H1 (cell line): ENCODE data around the gene RIIAD1. TPM values are rescaled to one million over a fixed set of nuclear protein-coding genes. Genes with fewer than 3 reads are reported as not detected.

Experiments
- CTCF ChIA-PET: fragments of 300-600 bp; sonication (Branson Sonifier 250); formaldehyde crosslinking; loops from one replicate; lab custom pipeline; 2021; ENCODE audit not compliant: partially characterized antibody; lab: Charles Lee
- POLR2A ChIA-PET: fragments of 300-600 bp; sonication (Branson Sonifier 250); formaldehyde crosslinking; loops from one replicate; lab custom pipeline; 2021; ENCODE audit warnings: inconsistent platforms; ENCODE audit not compliant: partially characterized antibody; lab: Charles Lee
- DNase-seq, 2 experiments: peaks; one replicate each; pipeline versions ENCODE4 v3.0.0 to v3.0.0-alpha.2; 2010 to 2022; ENCODE audit warnings: low spot score in 2 of 2, low read depth in 1 of 2, mixed read lengths in 1 of 2
- FAIRE-seq: peaks from 2 replicates; lab custom pipeline; 2011; peaks lifted over from hg19 to GRCh38; lab: Jason Lieb, UNC
- H2AFZ ChIP-seq: 2 replicates; pipeline ENCODE4 v1.8.1; 2012; ENCODE audit warnings: low read length, inconsistent platforms
- H2AK5ac ChIP-seq: 2 replicates; pipeline ENCODE4 v1.6.1; 2013; ENCODE audit warnings: low read depth, low read length
- H2BK120ac ChIP-seq: replicated peaks from 2 replicates; pipeline ENCODE3; 2013; ENCODE audit warnings: low read depth, low read length, inconsistent platforms
- H2BK12ac ChIP-seq: 2 replicates; pipeline ENCODE4 v1.6.1; 2013; ENCODE audit warnings: low read depth, low read length
- H2BK15ac ChIP-seq: 2 replicates; pipeline ENCODE4 v1.6.1; 2013; ENCODE audit warnings: low read length
- H2BK20ac ChIP-seq: 2 replicates; pipeline ENCODE4 v1.6.1; 2013; ENCODE audit warnings: low read length
- H2BK5ac ChIP-seq: 2 replicates; pipeline ENCODE4 v1.6.1; 2013; ENCODE audit warnings: low read depth, low read length
- H3K14ac ChIP-seq: 2 replicates; pipeline ENCODE4 v1.6.1; 2013; ENCODE audit warnings: inconsistent platforms; ENCODE audit not compliant: insufficient read length
- H3K18ac ChIP-seq: 2 replicates; pipeline ENCODE4 v1.6.1; 2013; ENCODE audit warnings: low read length; ENCODE audit errors: extremely low read depth
- H3K23ac ChIP-seq: 2 replicates; pipeline ENCODE4 v1.6.1; 2013; ENCODE audit warnings: inconsistent platforms; ENCODE audit not compliant: insufficient read length
- H3K23me2 ChIP-seq: 2 replicates; pipeline ENCODE4 v1.6.1; 2013; ENCODE audit warnings: low read depth, low read length
- H3K27ac ChIP-seq: 2 replicates; pipeline ENCODE4 v1.6.1; 2011; ENCODE audit warnings: low read depth, low read length, inconsistent platforms
- H3K27me3 ChIP-seq, 4 experiments: replicated peaks in 1 of 4; 1 replicate in 1 of 4; 2 replicates in 3 of 4; pipeline versions ENCODE4 v1.6.1 to v1.8.1; 2011 to 2013; ENCODE audit warnings: low read length in 3 of 4, mild to moderate bottlenecking in 3 of 4, inconsistent platforms in 2 of 4, mixed read lengths in 2 of 4, moderate library complexity in 1 of 4; ENCODE audit not compliant: control insufficient read depth in 3 of 4, insufficient read depth in 3 of 4; ENCODE audit errors: extremely low read depth in 1 of 4
- H3K36me3 ChIP-seq, 4 experiments: 2 replicates each; pipeline versions ENCODE4 v1.6.1 to v1.8.1; 2011 to 2013; ENCODE audit warnings: mild to moderate bottlenecking in 4 of 4, low read length in 3 of 4, moderate library complexity in 2 of 4, control low read depth in 1 of 4, inconsistent platforms in 1 of 4; ENCODE audit not compliant: insufficient read depth in 4 of 4, control insufficient read depth in 2 of 4
- H3K4ac ChIP-seq: replicated peaks from 2 replicates; pipeline ENCODE3; 2013; ENCODE audit warnings: low read length, low read depth, mixed read lengths, inconsistent platforms; ENCODE audit not compliant: insufficient read length
- H3K4me1 ChIP-seq, 4 experiments: replicated peaks in 1 of 4; 1 replicate in 1 of 4; 2 replicates in 3 of 4; pipeline versions ENCODE4 v1.6.1 to v1.8.1; 2011 to 2013; ENCODE audit warnings: low read length in 3 of 4, inconsistent platforms in 2 of 4, mixed read lengths in 1 of 4; ENCODE audit not compliant: insufficient read depth in 4 of 4, control insufficient read depth in 3 of 4
- H3K4me2 ChIP-seq, 2 experiments: 2 replicates each; pipeline versions ENCODE4 v1.6.1 to v1.8.1; 2011 to 2013; ENCODE audit warnings: low read depth in 2 of 2, low read length in 2 of 2, control low read depth in 1 of 2, inconsistent platforms in 1 of 2, mild to moderate bottlenecking in 1 of 2; ENCODE audit not compliant: insufficient read depth in 1 of 2
- H3K4me3 ChIP-seq, 4 experiments: fragments of 200-600, 300-600 bp in 1 of 4; sonication (generic), shearing (Covaris generic), sonication (Bioruptor Twin) in 1 of 4; 2 replicates each; pipeline versions ENCODE4 v1.5.1 to v1.8.1; 2011 to 2016; ENCODE audit warnings: low read length in 4 of 4, low read depth in 3 of 4, control low read depth in 2 of 4, inconsistent platforms in 2 of 4, mild to moderate bottlenecking in 2 of 4, mixed read lengths in 1 of 4, moderate library complexity in 1 of 4; ENCODE audit not compliant: insufficient read depth in 2 of 4; ENCODE audit errors: extremely low read depth in 1 of 4
- H3K56ac ChIP-seq: replicated peaks from 2 replicates; pipeline ENCODE3; 2013; ENCODE audit warnings: low read depth, mild to moderate bottlenecking, mixed read lengths, low read length, inconsistent platforms; ENCODE audit not compliant: insufficient read length
- H3K79me1 ChIP-seq: 2 replicates; pipeline ENCODE4 v1.6.1; 2013; ENCODE audit warnings: low read depth, low read length, control low read depth
- H3K79me2 ChIP-seq, 2 experiments: 2 replicates each; pipeline versions ENCODE4 v1.6.1 to v1.8.1; 2012 to 2013; ENCODE audit warnings: low read length in 2 of 2, mild to moderate bottlenecking in 2 of 2, inconsistent platforms in 1 of 2; ENCODE audit not compliant: insufficient read depth in 2 of 2, control insufficient read depth in 1 of 2
- H3K9ac ChIP-seq, 4 experiments: replicated peaks in 1 of 4; 1 replicate in 1 of 4; 2 replicates in 3 of 4; pipeline versions ENCODE4 v1.6.1 to v1.8.1; 2011 to 2013; ENCODE audit warnings: low read depth in 3 of 4, low read length in 3 of 4, control low read depth in 2 of 4, mild to moderate bottlenecking in 2 of 4, moderate library complexity in 2 of 4, inconsistent platforms in 1 of 4; ENCODE audit errors: extremely low read depth in 1 of 4
- H3K9me3 ChIP-seq, 2 experiments: 2 replicates each; pipeline versions ENCODE4 v1.6.1 to v1.8.1; 2012 to 2013; ENCODE audit warnings: mild to moderate bottlenecking in 2 of 2, moderate library complexity in 2 of 2, control low read depth in 1 of 2, inconsistent platforms in 1 of 2, low read depth in 1 of 2, low read length in 1 of 2, mixed read lengths in 1 of 2; ENCODE audit not compliant: insufficient read depth in 2 of 2
- H4K20me1 ChIP-seq, 2 experiments: replicated peaks in 1 of 2; 2 replicates each; pipeline versions ENCODE3 to v1.8.1; 2011 to 2013; ENCODE audit warnings: inconsistent platforms in 2 of 2, low read length in 2 of 2, mild to moderate bottlenecking in 1 of 2; ENCODE audit not compliant: insufficient read depth in 2 of 2, control insufficient read depth in 1 of 2
- H4K5ac ChIP-seq: 2 replicates; pipeline ENCODE4 v1.6.1; 2013; ENCODE audit warnings: low read length, low read depth, mixed read lengths, inconsistent platforms; ENCODE audit not compliant: insufficient read length
- H4K8ac ChIP-seq: 2 replicates; pipeline ENCODE4 v1.8.0; 2013; ENCODE audit warnings: mild to moderate bottlenecking, moderate library complexity, low read length, inconsistent platforms; ENCODE audit not compliant: insufficient read depth; ENCODE audit errors: extremely low read depth
- H4K91ac ChIP-seq: replicated peaks from 2 replicates; pipeline ENCODE3; 2013; ENCODE audit warnings: low read length, mixed read lengths, inconsistent platforms; ENCODE audit not compliant: insufficient read length
- HDAC6 ChIP-seq: IDR thresholded peaks from one replicate; pipeline ENCODE4 v1.7.1; 2012; ENCODE audit warnings: low read depth, mild to moderate bottlenecking, inconsistent platforms, low read length, moderate library complexity
- JUND ChIP-seq: IDR thresholded peaks from 2 replicates; pipeline ENCODE4 v1.6.1; 2011; ENCODE audit warnings: mild to moderate bottlenecking, improper control_type of control experiment, low read length
- RXRA ChIP-seq: IDR thresholded peaks from 2 replicates; pipeline ENCODE4 v1.6.1; 2011; ENCODE audit warnings: low read depth, mild to moderate bottlenecking, low read length, moderate library complexity; ENCODE audit not compliant: insufficient read depth
- SRF ChIP-seq: IDR thresholded peaks from 2 replicates; pipeline ENCODE4 v1.6.1; 2011; ENCODE audit warnings: mild to moderate bottlenecking, low read depth, low read length, moderate library complexity
- WGBS, 2 experiments: shearing (Covaris generic) in 1 of 2; methylation state at CpG; one replicate each; pipeline versions ENCODE4 v1.1.6 to v1.1.7; 2013 to 2015; ENCODE audit warnings: low lambda C conversion rate in 2 of 2, mixed read lengths in 2 of 2, inconsistent platforms in 1 of 2, low coverage in 1 of 2, missing lambda C conversion rate in 1 of 2; ENCODE audit not compliant: insufficient replicate concordance in 2 of 2, insufficient coverage in 1 of 2, insufficient read length in 1 of 2; ENCODE audit errors: extremely low coverage in 1 of 2, missing lambda C conversion rate in 1 of 2; 5-methylcytosine and 5-hydroxymethylcytosine counted together
- polyA plus RNA-seq, 7 experiments: library from polyadenylated mRNA; depleted of rRNA in 3 of 7; stranded (reverse) in 5 of 7; unstranded in 2 of 7; fragments of >200 nt in 5 of 7; fragments of 200-250 nt in 2 of 7; gene quantifications; 1 replicate in 5 of 7; 2 replicates in 1 of 7; 4 replicates in 1 of 7; pipeline versions ENCODE4 v1.2.1 to v1.2.3, GENCODE V29; 2011 to 2013; ENCODE audit warnings: missing spikeins in 2 of 7, mixed read lengths in 2 of 7
- total RNA-seq: library from RNA; stranded (reverse); fragmentation: NEBNext Ultra II Directional; extraction: Animal tissue kit (Norgen Biotek cat#: 25700); gene quantifications from 2 replicates; pipeline ENCODE4 v1.2.1, GENCODE V29; 2021

RIIAD1 gene
- total and polyA plus RNA-seq, 2 of the 8 experiments (the other 6 are each of a cell fraction or from before 2014, with no cell fraction given): not detected

DNA sequence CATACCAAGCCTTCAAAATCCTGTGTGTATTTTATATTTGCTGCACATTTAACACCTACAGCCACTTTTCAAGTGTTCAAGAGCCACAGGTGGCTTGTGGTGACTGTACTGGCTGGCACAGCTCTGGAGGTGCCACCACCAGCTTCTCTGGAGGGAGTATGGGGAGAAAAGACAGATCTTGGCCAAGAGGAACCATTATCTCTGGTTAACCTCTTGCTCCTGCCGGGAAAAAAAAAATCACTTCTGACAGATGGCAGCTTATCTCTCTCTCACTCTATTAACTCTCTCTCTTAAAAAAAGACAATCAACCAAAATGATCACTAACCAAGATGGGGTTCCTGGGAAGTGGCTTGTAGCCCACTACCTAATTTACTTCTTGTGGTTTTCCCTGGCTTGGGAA is 1.2 kb upstream of the RIIAD1 start:
- H3K14ac ChIP-seq: no peak overlapping the region
- H3K4me2 ChIP-seq: no peak overlapping the region; a peak in 1 of 4 replicates

More for the DNA sequence above, 1.2 kb upstream of the RIIAD1 start:
- TF ChIP-seq SRF (no peak), JUND (no peak), RXRA (no peak), HDAC6 (no peak)
- TF ChIP-seq, all 59 proteins: peak for 0
- H3K23me2 ChIP-seq: peaks cover 11% of the 10 kb centered on the region; the same call in 1 of the 2 replicates
- no peak overlapping the region for H3K4me3 ChIP-seq
- H3K4me1 ChIP-seq: peaks cover 2 to 12% (median 5%) of the 10 kb centered on the region in 4 experiments
- H4K8ac ChIP-seq: no peak overlapping the region
- H2BK12ac ChIP-seq: no peak overlapping the region
- FAIRE-seq: no peak
- H4K5ac ChIP-seq: no peak overlapping the region
- H3K18ac ChIP-seq: no peak overlapping the region
- H4K20me1 ChIP-seq: peaks cover 0 to 1% of the 10 kb centered on the region in 2 experiments
- H3K23ac ChIP-seq: no peak overlapping the region
- H2AFZ ChIP-seq: no peak overlapping the region
- no peak overlapping the region for H2AK5ac ChIP-seq
- H3K27ac ChIP-seq: no peak overlapping the region
- H2BK120ac ChIP-seq: no peak overlapping the region
- H3K56ac ChIP-seq: no peak overlapping the region
- no peak overlapping the region for H2BK5ac ChIP-seq
- 70% methylated on average over 1 of the region's 1 CpG; no CpG with 5 or more reads in 1 of the 2 experiments for WGBS, 2 experiments
- ChIA-PET CTCF (interaction anchor here (0.6 to 1.9 kb wide), 5 partner anchors 13 to 283 kb away, joined by 3 to 10 read pairs (median 3); no protein-coding TSS in a partner anchor), POLR2A (interaction anchor here (1.2 to 1.8 kb wide), 4 partner anchors 13 to 180 kb away, joined by 3 to 6 read pairs (median 4); partner anchors contain the start of genes MRPL9 and TUFT1)
- H3K4ac ChIP-seq: no peak overlapping the region
- H2BK15ac ChIP-seq: no peak overlapping the region
- no peaks in the 10 kb centered on the region for H3K79me2 ChIP-seq
- no peaks in the 10 kb centered on the region; the same call in 1 of the 2 replicates for H3K79me1 ChIP-seq
- H4K91ac ChIP-seq: no peak overlapping the region
- no peak for DNase-seq
- H3K36me3 ChIP-seq: no peaks in the 10 kb centered on the region
- no peak overlapping the region for H2BK20ac ChIP-seq
- no peak overlapping the region for H3K9ac ChIP-seq
- H3K27me3 ChIP-seq: peaks cover 6 to 34% (median 28%) of the 10 kb centered on the region in 4 experiments
- no peaks in the 10 kb centered on the region for H3K9me3 ChIP-seq
